ENCODE data around the gene UCN.
"Not testable (repeated sequence)": the region's sequence is repeated elsewhere in the genome, so short reads cannot be mapped to it uniquely, and the experiment has no call there.

Gene UCN

DNA sequence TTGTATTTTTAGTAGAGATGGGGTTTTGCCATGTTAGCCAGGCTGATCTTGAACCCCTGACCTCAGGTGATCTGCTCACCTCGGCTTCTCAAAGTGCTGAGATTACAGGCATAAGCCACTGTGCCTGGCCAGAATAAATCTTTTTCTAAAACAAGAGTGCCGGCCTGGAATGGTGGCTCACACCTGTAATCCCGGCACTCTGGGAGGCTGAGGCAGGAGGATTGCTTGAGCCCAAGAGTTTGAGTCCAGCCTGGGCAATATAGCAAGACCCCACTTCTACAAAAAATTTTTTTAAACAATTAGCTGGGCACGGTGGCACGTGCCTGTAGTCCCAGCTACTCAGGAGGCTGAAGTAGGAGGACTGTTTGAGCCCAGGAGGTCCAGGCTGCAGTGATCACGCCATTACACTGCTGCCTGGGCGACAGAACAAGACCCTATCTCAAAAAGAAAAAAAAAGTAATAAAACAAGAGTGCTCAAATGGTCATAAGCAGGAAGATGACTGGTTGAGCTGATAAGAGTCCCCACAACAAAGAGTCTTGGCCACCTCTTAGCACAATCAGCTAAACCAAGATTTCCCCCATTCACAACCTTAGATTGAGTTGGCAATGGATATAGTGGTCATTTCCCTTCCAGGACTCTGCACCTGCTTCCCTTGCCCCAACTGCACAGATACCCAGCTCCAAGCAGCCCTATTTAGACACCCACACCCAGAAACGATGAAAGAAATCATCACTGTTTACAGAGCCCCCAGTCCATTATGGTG, 5.8 kb upstream of the UCN start:
- no peak for TF ChIP-seq POLR2A (IDR thresholded peaks at IDR 0.05; ENCODE audit: low read depth, low read length)
- no peak for TF ChIP-seq POLR2AphosphoS5 (IDR thresholded peaks at IDR 0.05; ENCODE audit: low read depth, low read length)
- TF ChIP-seq TAF1 (IDR thresholded peaks at IDR 0.05; ENCODE audit: borderline replicate concordance, low read depth, low read length) = no peak
- no peak for FAIRE-seq
- DNase-seq (ENCODE audit: insufficient read length) = no peak

- no peak for DNase-seq (ENCODE audit: insufficient read length)
- TF ChIP-seq POLR2AphosphoS5 (IDR thresholded peaks at IDR 0.05; ENCODE audit: low read depth, low read length) (no peak), TAF1 (IDR thresholded peaks at IDR 0.05; ENCODE audit: borderline replicate concordance, low read depth, low read length) (no peak), POLR2A (IDR thresholded peaks at IDR 0.05; ENCODE audit: low read depth, low read length) (no peak)
- no peak for FAIRE-seq
Measured at GRCh38 chr2:27312152-27312551, 3.9 kb upstream of the UCN start.

DNA sequence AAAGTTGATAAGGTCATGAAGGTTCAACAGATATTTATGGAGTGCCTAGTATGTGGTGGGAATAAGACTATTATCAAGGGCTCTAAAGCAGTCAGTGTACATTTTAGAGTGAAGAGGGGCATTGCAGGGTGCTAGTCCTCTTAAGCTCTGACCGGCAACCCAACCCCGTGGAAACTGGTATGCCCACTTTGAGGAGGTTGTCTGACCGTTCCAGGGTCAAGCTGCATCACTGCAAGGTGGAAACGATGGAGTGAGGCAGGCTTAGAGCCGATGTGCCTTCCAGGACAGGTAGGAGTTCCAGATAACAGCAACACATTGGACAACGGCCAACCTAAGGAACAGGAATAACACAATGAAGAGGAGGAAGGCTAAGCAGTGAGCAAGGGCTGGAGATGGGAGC, 1.4 kb upstream of the UCN start:
- FAIRE-seq (no peak), DNase-seq (ENCODE audit: insufficient read length) (no peak)
- TF ChIP-seq POLR2AphosphoS5 (IDR thresholded peaks at IDR 0.05; ENCODE audit: low read depth, low read length) = no peak
- no peak for TF ChIP-seq POLR2A (IDR thresholded peaks at IDR 0.05; ENCODE audit: low read depth, low read length)
- TF ChIP-seq TAF1 (IDR thresholded peaks at IDR 0.05; ENCODE audit: borderline replicate concordance, low read depth, low read length) = no peak

DNA sequence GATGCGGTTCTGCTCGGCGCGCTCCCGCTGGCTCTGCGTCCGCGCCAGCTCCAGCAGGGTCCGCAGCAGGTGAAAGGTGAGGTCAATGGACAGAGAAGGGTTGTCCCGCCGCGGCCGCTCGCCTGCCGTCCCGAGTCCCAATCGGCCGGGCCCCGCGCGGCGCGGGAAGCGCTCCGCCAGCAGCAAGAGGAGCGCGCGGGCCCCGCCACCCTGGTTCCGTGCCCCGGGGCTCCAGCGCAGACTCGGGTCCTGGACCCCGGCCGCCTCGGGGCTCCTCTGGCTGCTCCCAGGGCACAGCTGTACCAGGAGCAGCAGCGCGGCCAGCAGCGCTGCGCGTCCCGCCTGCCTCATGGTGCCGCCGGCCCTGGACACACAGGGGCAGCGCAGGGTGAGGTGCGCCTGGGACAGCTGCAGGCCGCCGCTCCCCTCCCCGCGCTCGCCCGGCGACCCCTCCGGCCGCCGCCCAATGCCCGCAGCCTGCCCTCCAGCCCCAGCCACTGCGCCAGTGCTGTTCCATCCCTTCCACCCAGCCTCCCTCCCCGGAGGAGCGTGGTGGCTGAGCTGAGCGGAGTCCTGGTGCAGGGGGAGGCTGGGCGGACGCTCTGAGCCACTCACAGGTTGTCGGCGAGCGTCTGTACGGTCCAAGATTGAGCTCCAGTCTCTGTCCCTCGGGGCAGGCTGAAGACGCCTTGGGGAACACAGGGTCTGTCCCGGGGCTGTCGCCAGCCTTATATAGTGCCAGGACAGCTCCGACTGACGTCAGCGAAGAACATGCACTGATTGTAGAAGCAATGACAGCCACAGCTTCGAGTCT, 493 bp downstream of the UCN start:
- TF ChIP-seq POLR2AphosphoS5 (IDR thresholded peaks at IDR 0.05; ENCODE audit: low read depth, low read length) = no peak
- no peak for TF ChIP-seq POLR2A (IDR thresholded peaks at IDR 0.05; ENCODE audit: low read depth, low read length)
- TF ChIP-seq TAF1 (IDR thresholded peaks at IDR 0.05; ENCODE audit: borderline replicate concordance, low read depth, low read length) = no peak
- no peak for FAIRE-seq

GRCh38 chr2:27307287-27307544, 1.0 kb downstream of the UCN start:
- FAIRE-seq (no peak), DNase-seq (ENCODE audit: insufficient read length) (no peak)
- no peak for TF ChIP-seq POLR2A (IDR thresholded peaks at IDR 0.05; ENCODE audit: low read depth, low read length)
- TF ChIP-seq TAF1 (IDR thresholded peaks at IDR 0.05; ENCODE audit: borderline replicate concordance, low read depth, low read length) = no peak
- TF ChIP-seq POLR2AphosphoS5 (IDR thresholded peaks at IDR 0.05; ENCODE audit: low read depth, low read length) = no peak

More for the DNA sequence above, 493 bp downstream of the UCN start:
- DNase-seq (ENCODE audit: insufficient read length) = no peak

DNA sequence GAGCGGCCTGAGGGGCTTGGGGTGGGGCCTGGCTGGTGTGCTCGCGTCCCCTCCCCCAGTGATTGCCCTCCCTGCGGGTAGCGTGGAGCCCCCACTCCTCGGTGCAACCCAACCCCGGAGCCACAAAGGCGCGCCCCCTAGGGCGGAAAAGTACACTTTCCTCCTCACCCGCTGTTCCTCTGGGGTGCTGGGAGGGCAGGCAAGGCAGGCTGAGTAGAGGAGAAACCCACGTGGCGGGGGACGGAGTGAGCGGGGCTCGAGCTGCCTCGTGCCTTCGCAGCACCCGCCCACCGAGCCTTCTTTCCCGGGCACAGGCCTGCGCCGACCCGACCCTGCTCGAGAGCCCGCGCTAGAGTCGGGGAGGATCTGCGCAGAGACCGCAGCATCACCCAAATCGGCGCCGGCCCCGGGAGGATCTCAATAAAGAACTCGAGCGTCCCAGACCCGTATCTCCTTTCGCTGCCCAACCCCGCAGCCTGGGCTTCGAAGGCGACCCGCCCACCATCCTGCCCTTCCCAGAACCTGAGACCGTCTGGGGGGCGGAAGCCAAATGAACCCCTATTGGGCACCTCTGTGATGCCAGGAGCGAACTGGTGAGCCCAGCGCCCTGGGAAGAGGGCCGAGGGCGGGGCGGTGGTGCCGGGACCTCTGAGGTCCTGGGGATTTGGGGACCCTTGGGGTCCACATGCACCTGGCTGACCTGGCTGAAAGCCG, 1.5 kb downstream of the UCN start:
- FAIRE-seq (no peak), DNase-seq (ENCODE audit: insufficient read length) (no peak)
- no peak for TF ChIP-seq POLR2AphosphoS5 (IDR thresholded peaks at IDR 0.05; ENCODE audit: low read depth, low read length)
- no peak for TF ChIP-seq POLR2A (IDR thresholded peaks at IDR 0.05; ENCODE audit: low read depth, low read length)
- no peak for TF ChIP-seq TAF1 (IDR thresholded peaks at IDR 0.05; ENCODE audit: borderline replicate concordance, low read depth, low read length)

- DNase-seq (ENCODE audit: insufficient read length) = no peak
- TF ChIP-seq POLR2AphosphoS5 (IDR thresholded peaks at IDR 0.05; ENCODE audit: low read depth, low read length) = no peak
- TF ChIP-seq TAF1 (IDR thresholded peaks at IDR 0.05; ENCODE audit: borderline replicate concordance, low read depth, low read length) = no peak
- no peak for TF ChIP-seq POLR2A (IDR thresholded peaks at IDR 0.05; ENCODE audit: low read depth, low read length)
- no peak for FAIRE-seq
Measured at GRCh38 chr2:27306136-27306535, 2.1 kb downstream of the UCN start.

GRCh38 chr2:27305516-27305915, 2.7 kb downstream of the UCN start:
- TF ChIP-seq TAF1 (IDR thresholded peaks at IDR 0.05; ENCODE audit: borderline replicate concordance, low read depth, low read length) = no peak
- TF ChIP-seq POLR2AphosphoS5 (IDR thresholded peaks at IDR 0.05; ENCODE audit: low read depth, low read length) = no peak
- no peak for TF ChIP-seq POLR2A (IDR thresholded peaks at IDR 0.05; ENCODE audit: low read depth, low read length)
- FAIRE-seq (no peak), DNase-seq (ENCODE audit: insufficient read length) (no peak)

- DNase-seq (ENCODE audit: insufficient read length) = no peak
- FAIRE-seq = no peak
- TF ChIP-seq POLR2A (IDR thresholded peaks at IDR 0.05; ENCODE audit: low read depth, low read length) = no peak
- no peak for TF ChIP-seq TAF1 (IDR thresholded peaks at IDR 0.05; ENCODE audit: borderline replicate concordance, low read depth, low read length)
- TF ChIP-seq POLR2AphosphoS5 (IDR thresholded peaks at IDR 0.05; ENCODE audit: low read depth, low read length) = no peak
Measured at GRCh38 chr2:27304488-27305240, 3.6 kb downstream of the UCN start.

- FAIRE-seq (no peak), DNase-seq (ENCODE audit: insufficient read length) (no peak)
- TF ChIP-seq POLR2AphosphoS5 (IDR thresholded peaks at IDR 0.05; ENCODE audit: low read depth, low read length) (no peak), TAF1 (IDR thresholded peaks at IDR 0.05; ENCODE audit: borderline replicate concordance, low read depth, low read length) (no peak), POLR2A (IDR thresholded peaks at IDR 0.05; ENCODE audit: low read depth, low read length) (no peak)
Measured at GRCh38 chr2:27303093-27304025, 4.9 kb downstream of the UCN start.

DNA sequence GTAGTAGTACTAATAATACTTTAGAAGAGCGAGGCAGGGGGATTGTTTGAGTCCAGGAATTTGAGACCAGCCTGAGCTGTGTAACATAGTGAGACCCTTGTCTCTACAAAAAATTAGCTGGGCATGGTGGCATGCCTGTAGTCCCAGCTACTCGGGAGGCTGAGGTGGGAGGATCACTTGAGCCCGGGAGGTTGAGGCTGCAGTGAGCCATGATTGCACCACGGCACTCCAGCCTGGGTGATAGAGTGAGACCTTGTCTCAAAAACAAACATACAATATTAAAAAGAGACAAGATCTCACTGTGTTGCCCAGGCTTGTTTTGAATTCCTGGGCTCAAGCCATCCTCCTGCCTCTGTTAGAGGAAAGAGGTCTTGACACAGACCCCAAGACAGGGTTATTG, 7.6 kb downstream of the UCN start:
- DNase-seq (ENCODE audit: insufficient read length); FAIRE-seq: not testable (repeated sequence)
